ENCODE measurements around the gene CATSPER4. TPM values are rescaled to one million over a fixed set of nuclear protein-coding genes. Genes with fewer than 3 reads are reported as not detected.

CATSPER4 gene
- total and polyA plus RNA-seq, 7 experiments from 2014 or later = not detected

- DNase-seq (no peak), ATAC-seq (no peak)
- Histone ChIP-seq H3K27me3 (ENCODE audit: control insufficient read depth in 2 of 2, insufficient read depth in 2 of 2, low read length in 2 of 2) (no peaks in the 10 kb centered on the region), H3K4me1 (ENCODE audit: control insufficient read depth in 2 of 2, insufficient read depth in 2 of 2, low read length in 2 of 2) (peaks cover 0 to 9% of the 10 kb centered on the region in 2 donors), H3K27ac (ENCODE audit: low read depth, low read length) (no peak overlapping the region), H3K9me3 (ENCODE audit: control insufficient read depth in 2 of 3, low read length in 3 of 3) (no peaks in the 10 kb centered on the region), H3K4me3 (ENCODE audit: low read length) (no peak overlapping the region), H3K36me3 (ENCODE audit: control insufficient read depth in 2 of 3, insufficient read depth in 3 of 3, low read length in 3 of 3) (peaks cover 0 to 18% (median 0%) of the 10 kb centered on the region in 3 experiments)
- ChIA-PET POLR2A (no interaction called here), CTCF (interaction anchor here (0.7 kb wide), 1 partner anchor 300 kb away, joined by 3 read pairs; no protein-coding TSS in a partner anchor)
- Mint-ChIP-seq H3K27me3 (no peaks in the 10 kb centered on the region), H3K36me3 (peaks cover under 1 to 20% (median 14%) of the 10 kb centered on the region in 5 donors), H3K4me1 (peaks cover 22 to 38% (median 29%) of the 10 kb centered on the region in 7 donors), H3K9me3 (no peaks in the 10 kb centered on the region), H3K27ac (no peak overlapping the region), H3K4me3 (no peak overlapping the region)
- intact Hi-C loops (cut with micrococcal nuclease) = loop anchor here in 1 of 2 donors (10.0 kb wide), 1 partner anchor 205 kb away; no protein-coding TSS in a partner anchor
These were observed 49.5 kb downstream of the CATSPER4 start for GRCh38 chr1:26239936-26240335.

Other genes with a start within 250 kb of the CATSPER4 start
- 10 to 100 TPM; 11.4 to 36.0 (median 12.7) TPM for gene PAFAH2, start 192.5 kb upstream of the CATSPER4 start, total RNA-seq
- gene PAFAH2, start 192.5 kb upstream of the CATSPER4 start, polyA plus RNA-seq = 10 to 100 TPM; 19.5 to 23.7 TPM
- under 1 TPM in 2 of 5 experiments, not detected in 3; 0.14 to 0.32 TPM for gene EXTL1, start 168.8 kb upstream of the CATSPER4 start, total RNA-seq
- gene EXTL1, start 168.8 kb upstream of the CATSPER4 start, polyA plus RNA-seq = not detected
- gene SLC30A2, start 144.5 kb upstream of the CATSPER4 start, total RNA-seq = not detected
- gene SLC30A2, start 144.5 kb upstream of the CATSPER4 start, polyA plus RNA-seq = not detected
- not detected for gene TRIM63, start 123.0 kb upstream of the CATSPER4 start, total RNA-seq
- gene TRIM63, start 123.0 kb upstream of the CATSPER4 start, polyA plus RNA-seq = not detected
- gene PDIK1L, start 78.8 kb upstream of the CATSPER4 start, total RNA-seq = 10 to 100 TPM in 4 of 5 experiments, 1 to 10 TPM in 1; 9.1 to 29.6 (median 20.3) TPM
- gene PDIK1L, start 78.8 kb upstream of the CATSPER4 start, polyA plus RNA-seq = 1 to 10 TPM; 4.7 to 7.4 TPM
- gene FAM110D, start 31.5 kb upstream of the CATSPER4 start, total RNA-seq = not detected
- gene FAM110D, start 31.5 kb upstream of the CATSPER4 start, polyA plus RNA-seq = not detected
- gene C1orf232, start 21.6 kb upstream of the CATSPER4 start, total RNA-seq = not detected
- gene C1orf232, start 21.6 kb upstream of the CATSPER4 start, polyA plus RNA-seq = not detected
- 10 to 100 TPM in 2 of 5 experiments, 1 to 10 TPM in 3; 7.8 to 36.3 (median 9.6) TPM for gene ZNF593, start 20.7 kb upstream of the CATSPER4 start, total RNA-seq
- gene ZNF593, start 20.7 kb upstream of the CATSPER4 start, polyA plus RNA-seq = 10 to 100 TPM; 22.2 to 25.3 TPM
- not detected for gene ZNF593OS, start 18.8 kb upstream of the CATSPER4 start, total RNA-seq
- gene ZNF593OS, start 18.8 kb upstream of the CATSPER4 start, polyA plus RNA-seq = under 1 TPM in 1 of 2 donors, not detected in 1; 0.97 TPM
- gene CNKSR1, start 13.1 kb upstream of the CATSPER4 start, total RNA-seq = 1 to 10 TPM; 2.4 to 7.5 (median 4.6) TPM
- 1 to 10 TPM in 1 of 2 donors, under 1 TPM in 1; 0.63 to 1.4 TPM for gene CNKSR1, start 13.1 kb upstream of the CATSPER4 start, polyA plus RNA-seq
- 10 to 100 TPM; 12.1 to 34.8 (median 20.7) TPM for gene CEP85, start 43.6 kb downstream of the CATSPER4 start, total RNA-seq
- gene CEP85, start 43.6 kb downstream of the CATSPER4 start, polyA plus RNA-seq = 10 to 100 TPM in 1 of 2 donors, 1 to 10 TPM in 1; 5.4 to 12.1 TPM
- 100 to 1,000 TPM; 156 to 636 (median 224) TPM for gene SH3BGRL3, start 89.5 kb downstream of the CATSPER4 start, total RNA-seq
- 100 to 1,000 TPM; 569 to 630 TPM for gene SH3BGRL3, start 89.5 kb downstream of the CATSPER4 start, polyA plus RNA-seq
- 100 to 1,000 TPM in 3 of 5 experiments, 10 to 100 TPM in 2; 35.7 to 131 (median 124) TPM for gene UBXN11, start 116.0 kb downstream of the CATSPER4 start, total RNA-seq
- gene UBXN11, start 116.0 kb downstream of the CATSPER4 start, polyA plus RNA-seq = 10 to 100 TPM; 10.5 to 13.6 TPM
- gene CD52, start 127.4 kb downstream of the CATSPER4 start, total RNA-seq = 1,000 to 10,000 TPM in 3 of 5 experiments, 100 to 1,000 TPM in 2; 719 to 1,390 (median 1,130) TPM
- 1,000 to 10,000 TPM; 7,628 to 8,133 TPM for gene CD52, start 127.4 kb downstream of the CATSPER4 start, polyA plus RNA-seq
- 1 to 10 TPM in 3 of 5 experiments, under 1 TPM in 1, not detected in 1; 0.59 to 1.5 (median 1.2) TPM for gene CRYBG2, start 163.5 kb downstream of the CATSPER4 start, total RNA-seq
- 1 to 10 TPM in 1 of 2 donors, not detected in 1; 1.1 TPM for gene CRYBG2, start 163.5 kb downstream of the CATSPER4 start, polyA plus RNA-seq
- 1 to 10 TPM in 1 of 5 experiments, under 1 TPM in 2, not detected in 2; 0.22 to 6.3 (median 0.51) TPM for gene ZNF683, start 182.1 kb downstream of the CATSPER4 start, total RNA-seq
- not detected for gene ZNF683, start 182.1 kb downstream of the CATSPER4 start, polyA plus RNA-seq
- not detected for gene LIN28A, start 220.2 kb downstream of the CATSPER4 start, total RNA-seq
- gene LIN28A, start 220.2 kb downstream of the CATSPER4 start, polyA plus RNA-seq = not detected
- gene DHDDS, start 241.7 kb downstream of the CATSPER4 start, total RNA-seq = 10 to 100 TPM; 28.1 to 58.9 (median 37.7) TPM
- 10 to 100 TPM; 20.7 to 23.8 TPM for gene DHDDS, start 241.7 kb downstream of the CATSPER4 start, polyA plus RNA-seq

Measured in naive thymus-derived CD4-positive, alpha-beta T cell (primary cell).